ENCODE results near the gene DPYD.

Gene DPYD

GRCh38 chr1:97603218-97603617 lies 317.6 kb downstream of the DPYD start:
- DNase-seq, result no peak

- DNase-seq, result no peak
These were observed 321.4 kb downstream of the DPYD start for GRCh38 chr1:97599447-97599846.

- DNase-seq, result no peak
These were observed 327.6 kb downstream of the DPYD start for GRCh38 chr1:97593192-97593591.

- no peak for DNase-seq
These were observed 332.1 kb downstream of the DPYD start for GRCh38 chr1:97588772-97589171.

- DNase-seq, result no peak
These were observed 339.2 kb downstream of the DPYD start for GRCh38 chr1:97581614-97582051.

- no peak for DNase-seq
These were observed 343.2 kb downstream of the DPYD start for GRCh38 chr1:97577613-97578012.

- DNase-seq, result no peak
These were observed 347.3 kb downstream of the DPYD start for GRCh38 chr1:97573553-97573952.

GRCh38 chr1:97572561-97572960 lies 348.3 kb downstream of the DPYD start:
- DNase-seq, result no peak

- no peak for DNase-seq
These were observed 349.1 kb downstream of the DPYD start for GRCh38 chr1:97571760-97572159.

GRCh38 chr1:97570691-97571090 lies 350.1 kb downstream of the DPYD start:
- DNase-seq, result no peak

GRCh38 chr1:97567000-97567749 lies 353.7 kb downstream of the DPYD start:
- no peak for DNase-seq

GRCh38 chr1:97565886-97566285 lies 354.9 kb downstream of the DPYD start:
- no peak for DNase-seq

- DNase-seq, result no peak
These were observed 356.9 kb downstream of the DPYD start for GRCh38 chr1:97563926-97564325.

GRCh38 chr1:97562081-97562480 lies 358.8 kb downstream of the DPYD start:
- DNase-seq, result no peak

- DNase-seq, result no peak
These were observed 360.1 kb downstream of the DPYD start for GRCh38 chr1:97560714-97561113.

- DNase-seq, result no peak
These were observed 366.9 kb downstream of the DPYD start for GRCh38 chr1:97553971-97554370.

- DNase-seq, result no peak
These were observed 369.7 kb downstream of the DPYD start for GRCh38 chr1:97551113-97551512.

GRCh38 chr1:97545446-97545845 lies 375.4 kb downstream of the DPYD start:
- no peak for DNase-seq

- DNase-seq, result no peak
These were observed 380.4 kb downstream of the DPYD start for GRCh38 chr1:97540346-97540888.

- DNase-seq, result no peak
These were observed 382.7 kb downstream of the DPYD start for GRCh38 chr1:97538113-97538512.

- no peak for DNase-seq
These were observed 387.5 kb downstream of the DPYD start for GRCh38 chr1:97533358-97533757.

GRCh38 chr1:97529600-97529999 lies 391.2 kb downstream of the DPYD start:
- DNase-seq, result no peak

- no peak for DNase-seq
These were observed 396.6 kb downstream of the DPYD start for GRCh38 chr1:97524211-97524610.

- no peak for DNase-seq
These were observed 404.2 kb downstream of the DPYD start for GRCh38 chr1:97516588-97516987.

Data from hippocampal formation (tissue), 2 donors.